ENCODE data around the gene NACA2. TPM values are rescaled to one million over a fixed set of nuclear protein-coding genes. Genes with fewer than 3 reads are reported as not detected.
A peak's percentile ranks its signal among the peaks of the same experiment; 100 is the strongest.

NACA2 gene
- total RNA-seq = not detected in 2 replicates
- long read RNA-seq = 0 reads

GRCh38 chr17:61591018-61591417 lies at the start of gene NACA2:
Gene NACA2, minus strand, starts transcription at chr17:61591219. Its CDS starts 39 bp downstream, at chr17:61591180.
- TF ChIP-seq CTCF (conservative IDR thresholded peaks at IDR 0.05) = no peak
- H3K27me3 Mint-ChIP-seq (ENCODE audit: low read depth) = peaks cover 14% of the 10 kb centered on the region
- DNase-seq (ENCODE audit: low read depth, low spot score) = no peak
- H3K4me3 Mint-ChIP-seq = no peak within 1 kb of the TSS
- no peaks in the 10 kb centered on the region for H3K36me3 Mint-ChIP-seq (ENCODE audit: low read depth)
- no peaks in the 10 kb centered on the region for H3K4me1 Mint-ChIP-seq
- H3K27ac Mint-ChIP-seq (ENCODE audit: unreplicated experiment) = no peak within 1 kb of the TSS
- H3K9me3 Mint-ChIP-seq = no peaks in the 10 kb centered on the region

GRCh38 chr17:61639818-61640217 lies 48.8 kb upstream of the NACA2 start:
- H3K4me1 Mint-ChIP-seq = no peaks in the 10 kb centered on the region
- peaks cover 7% of the 10 kb centered on the region for H3K9me3 Mint-ChIP-seq
- no peak overlapping the region for H3K27ac Mint-ChIP-seq (ENCODE audit: unreplicated experiment)
- H3K36me3 Mint-ChIP-seq (ENCODE audit: low read depth) = no peaks in the 10 kb centered on the region
- no peaks in the 10 kb centered on the region for H3K27me3 Mint-ChIP-seq (ENCODE audit: low read depth)
- H3K4me3 Mint-ChIP-seq = no peak overlapping the region
- DNase-seq (ENCODE audit: low read depth, low spot score) = no peak
- no peak for TF ChIP-seq CTCF (conservative IDR thresholded peaks at IDR 0.05)

- no peaks in the 10 kb centered on the region for H3K27me3 Mint-ChIP-seq (ENCODE audit: low read depth)
- H3K4me1 Mint-ChIP-seq = no peaks in the 10 kb centered on the region
- no peak for TF ChIP-seq CTCF (conservative IDR thresholded peaks at IDR 0.05)
- H3K36me3 Mint-ChIP-seq (ENCODE audit: low read depth) = no peaks in the 10 kb centered on the region
- DNase-seq (ENCODE audit: low read depth, low spot score) = no peak
- peaks cover 10% of the 10 kb centered on the region for H3K9me3 Mint-ChIP-seq
- H3K27ac Mint-ChIP-seq (ENCODE audit: unreplicated experiment) = no peak overlapping the region
- H3K4me3 Mint-ChIP-seq = no peak overlapping the region
Measured at GRCh38 chr17:61638087-61638486, 47.1 kb upstream of the NACA2 start.

- peaks cover 12% of the 10 kb centered on the region for H3K9me3 Mint-ChIP-seq
- H3K4me1 Mint-ChIP-seq = no peaks in the 10 kb centered on the region
Measured at GRCh38 chr17:61635913-61636432, 45.0 kb upstream of the NACA2 start.

GRCh38 chr17:61634942-61635538 lies 44.0 kb upstream of the NACA2 start:
- Mint-ChIP-seq H3K4me1 (no peaks in the 10 kb centered on the region), H3K27me3 (ENCODE audit: low read depth) (peaks cover 3% of the 10 kb centered on the region), H3K4me3 (no peak overlapping the region), H3K27ac (ENCODE audit: unreplicated experiment) (no peak overlapping the region), H3K36me3 (ENCODE audit: low read depth) (no peaks in the 10 kb centered on the region), H3K9me3 (peaks cover 12% of the 10 kb centered on the region)
- no peak for TF ChIP-seq CTCF (conservative IDR thresholded peaks at IDR 0.05)
- no peak for DNase-seq (ENCODE audit: low read depth, low spot score)

More at GRCh38 chr17:61635913-61636432, 45.0 kb upstream of the NACA2 start:
- DNase-seq (ENCODE audit: low read depth, low spot score) = peak; percentile 51
- Mint-ChIP-seq H3K36me3 (ENCODE audit: low read depth) (no peaks in the 10 kb centered on the region), H3K27ac (ENCODE audit: unreplicated experiment) (no peak overlapping the region), H3K27me3 (ENCODE audit: low read depth) (peaks cover under 1% of the 10 kb centered on the region), H3K4me3 (no peak overlapping the region)
- peak; percentile 83 for TF ChIP-seq CTCF (conservative IDR thresholded peaks at IDR 0.05)
